Mesothelial cell of epicardium (in vitro differentiated cells): ENCODE results near the gene TBC1D2B. TPM values are rescaled to one million over a fixed set of nuclear protein-coding genes. Genes with fewer than 3 reads are reported as not detected.
A peak's percentile ranks its signal among the peaks of the same experiment; 100 is the strongest.

Source experiments
- DNase-seq, 2 experiments: peaks; one replicate each; pipeline ENCODE4 v3.0.0; 2021; ENCODE audit warnings: low spot score in 2 of 2; ENCODE audit not compliant: unreplicated experiment in 2 of 2
- H3K27ac Mint-ChIP-seq: 2 replicates; pipeline ENCODE4 v1.8.0; 2021; ENCODE audit warnings: mixed read lengths
- H3K27me3 Mint-ChIP-seq: 2 replicates; pipeline ENCODE4 v1.8.0; 2021; ENCODE audit warnings: low read depth, mixed read lengths
- H3K36me3 Mint-ChIP-seq: 2 replicates; pipeline ENCODE4 v1.8.0; 2021; ENCODE audit warnings: mixed read lengths
- H3K4me1 Mint-ChIP-seq: 2 replicates; pipeline ENCODE4 v1.8.0; 2021; ENCODE audit warnings: mixed read lengths
- H3K4me3 Mint-ChIP-seq: 2 replicates; pipeline ENCODE4 v1.8.0; 2021; ENCODE audit warnings: mild to moderate bottlenecking, moderate library complexity, mixed read lengths
- H3K9me3 Mint-ChIP-seq: 2 replicates; pipeline ENCODE4 v1.8.0; 2021; ENCODE audit warnings: mixed read lengths
- CTCF ChIP-seq: fragments of 200-600 bp; sonication (generic); IDR thresholded peaks from one replicate; pipeline ENCODE4 v1.5.0; 2021; ENCODE audit warnings: antibody characterized with exemption; ENCODE audit not compliant: unreplicated experiment
- total RNA-seq: library from RNA; stranded (reverse); gene quantifications from 3 replicates; pipeline ENCODE4 v1.2.1, GENCODE V29; 2021

TBC1D2B gene
- total RNA-seq, 1 donor from 2014 or later = 39.8 TPM

GRCh38 chr15:78037779-78038305 is 39.7 kb downstream of the TBC1D2B start:
- DNase-seq = no peak
- Mint-ChIP-seq H3K9me3 (no peaks in the 10 kb centered on the region), H3K27me3 (no peaks in the 10 kb centered on the region), H3K36me3 (peaks cover 5% of the 10 kb centered on the region), H3K27ac (no peak overlapping the region), H3K4me3 (no peak overlapping the region), H3K4me1 (peaks cover 15% of the 10 kb centered on the region)
- TF ChIP-seq CTCF = no peak

GRCh38 chr15:78037328-78037727 is 40.2 kb downstream of the TBC1D2B start:
- peaks cover 5% of the 10 kb centered on the region for H3K36me3 Mint-ChIP-seq
- no peak for DNase-seq
- no peaks in the 10 kb centered on the region for H3K27me3 Mint-ChIP-seq
- peaks cover 15% of the 10 kb centered on the region for H3K4me1 Mint-ChIP-seq
- TF ChIP-seq CTCF = no peak
- H3K9me3 Mint-ChIP-seq = no peaks in the 10 kb centered on the region
- H3K4me3 Mint-ChIP-seq = no peak overlapping the region
- no peak overlapping the region for H3K27ac Mint-ChIP-seq

GRCh38 chr15:78035861-78036476 is 41.5 kb downstream of the TBC1D2B start:
- Mint-ChIP-seq H3K27me3 (no peaks in the 10 kb centered on the region), H3K9me3 (no peaks in the 10 kb centered on the region), H3K4me1 (peaks cover 15% of the 10 kb centered on the region), H3K4me3 (no peak overlapping the region), H3K27ac (no peak overlapping the region), H3K36me3 (peaks cover 7% of the 10 kb centered on the region)
- DNase-seq = no peak
- no peak for TF ChIP-seq CTCF

GRCh38 chr15:78035321-78035751 is 42.2 kb downstream of the TBC1D2B start:
- no peaks in the 10 kb centered on the region for H3K27me3 Mint-ChIP-seq
- peak overlapping the region; percentile 5 for H3K27ac Mint-ChIP-seq
- H3K36me3 Mint-ChIP-seq = peaks cover 7% of the 10 kb centered on the region
- no peak overlapping the region for H3K4me3 Mint-ChIP-seq
- DNase-seq = no peak
- no peak for TF ChIP-seq CTCF
- H3K4me1 Mint-ChIP-seq = peaks cover 15% of the 10 kb centered on the region
- H3K9me3 Mint-ChIP-seq = no peaks in the 10 kb centered on the region

- Mint-ChIP-seq H3K9me3 (no peaks in the 10 kb centered on the region), H3K27me3 (no peaks in the 10 kb centered on the region), H3K4me1 (peaks cover 15% of the 10 kb centered on the region), H3K4me3 (no peak overlapping the region), H3K27ac (peak overlapping the region; percentile 5), H3K36me3 (peaks cover 9% of the 10 kb centered on the region)
- no peak for DNase-seq
- no peak for TF ChIP-seq CTCF
These were observed 42.9 kb downstream of the TBC1D2B start for GRCh38 chr15:78034495-78035191.
